HG03108 (cell line): ENCODE results near the gene GALNT15.

Experiments used
- ATAC-seq: cut with Tn5 transposase; IDR thresholded peaks from one replicate; pipeline ENCODE4 v1.9.1; 2021; ENCODE audit warnings: moderate library complexity; ENCODE audit not compliant: unreplicated experiment

GALNT15 gene

GRCh38 chr3:16221990-16222389 lies 47.5 kb downstream of the GALNT15 start:
- no peak for ATAC-seq

- ATAC-seq: no peak
Measured at GRCh38 chr3:16222547-16222946, 48.1 kb downstream of the GALNT15 start.

- ATAC-seq: no peak
Measured at GRCh38 chr3:16224325-16224724, 49.8 kb downstream of the GALNT15 start.

- ATAC-seq: no peak
Measured at GRCh38 chr3:16227566-16227965, 53.1 kb downstream of the GALNT15 start.

- no peak for ATAC-seq
Measured at GRCh38 chr3:16229681-16230080, 55.2 kb downstream of the GALNT15 start.

- no peak for ATAC-seq
Measured at GRCh38 chr3:16231983-16232382, 57.5 kb downstream of the GALNT15 start.

GRCh38 chr3:16233806-16234205 lies 59.3 kb downstream of the GALNT15 start:
- ATAC-seq: no peak

GRCh38 chr3:16234281-16234680 lies 59.8 kb downstream of the GALNT15 start:
- no peak for ATAC-seq

GRCh38 chr3:16236030-16236639 lies 61.7 kb downstream of the GALNT15 start:
- no peak for ATAC-seq

- ATAC-seq: no peak
Measured at GRCh38 chr3:16236856-16237393, 62.4 kb downstream of the GALNT15 start.

GRCh38 chr3:16239086-16239770 lies 64.7 kb downstream of the GALNT15 start:
- no peak for ATAC-seq

- ATAC-seq: no peak
Measured at GRCh38 chr3:16239780-16240179, 65.3 kb downstream of the GALNT15 start.

GRCh38 chr3:16240229-16241023 lies 65.9 kb downstream of the GALNT15 start:
- no peak for ATAC-seq

GRCh38 chr3:16241225-16241624 lies 66.7 kb downstream of the GALNT15 start:
- ATAC-seq: no peak

GRCh38 chr3:16242177-16242576 lies 67.7 kb downstream of the GALNT15 start:
- no peak for ATAC-seq

- no peak for ATAC-seq
Measured at GRCh38 chr3:16243706-16244490, 69.4 kb downstream of the GALNT15 start.

GRCh38 chr3:16245609-16246008 lies 71.1 kb downstream of the GALNT15 start:
- no peak for ATAC-seq

GRCh38 chr3:16247282-16248061 lies 73.0 kb downstream of the GALNT15 start:
- ATAC-seq: peak; percentile 59

- ATAC-seq: no peak
Measured at GRCh38 chr3:16248556-16248955, 74.1 kb downstream of the GALNT15 start.

- no peak for ATAC-seq
Measured at GRCh38 chr3:16249336-16249735, 74.9 kb downstream of the GALNT15 start.
